IMR-90 (cell line): Measurements from ENCODE around the gene VWDE.

Source experiments
- BHLHE40 ChIP-seq: fragments of 150-350 bp; IDR thresholded peaks from 2 replicates; pipeline ENCODE4 v1.6.1; 2016; ENCODE audit warnings: mild to moderate bottlenecking, low read depth, low read length
- CEBPB ChIP-seq: IDR thresholded peaks from 2 replicates; pipeline ENCODE4 v1.6.1; 2012; ENCODE audit warnings: low read depth, low read length, improper control_type of control experiment
- CTCF ChIP-seq: conservative IDR thresholded peaks from 2 replicates; pipeline ENCODE4 v1.5.1; 2012; ENCODE audit warnings: mild to moderate bottlenecking, low read depth, low read length, improper control_type of control experiment
- ELK1 ChIP-seq: fragments of 150-350 bp; IDR thresholded peaks from 2 replicates; pipeline ENCODE4 v1.6.1; 2016; ENCODE audit warnings: low read depth, mild to moderate bottlenecking, low read length, moderate library complexity, borderline replicate concordance
- FOS ChIP-seq: fragments of 150-350 bp; IDR thresholded peaks from 2 replicates; pipeline ENCODE4 v1.6.1; 2016; ENCODE audit warnings: low read depth, low read length
- MAZ ChIP-seq: IDR thresholded peaks from 2 replicates; pipeline ENCODE4 v1.6.1; 2012; ENCODE audit warnings: low read depth, mild to moderate bottlenecking, low read length, improper control_type of control experiment, moderate library complexity, borderline replicate concordance
- MXI1 ChIP-seq: IDR thresholded peaks from 2 replicates; pipeline ENCODE4 v1.6.1; 2012; ENCODE audit warnings: low read depth, mild to moderate bottlenecking, low read length, moderate library complexity, borderline replicate concordance
- POLR2A ChIP-seq: IDR thresholded peaks from 2 replicates; pipeline ENCODE4 v1.6.1; 2012; ENCODE audit warnings: mild to moderate bottlenecking, low read depth, low read length
- RAD21 ChIP-seq: IDR thresholded peaks from 2 replicates; pipeline ENCODE4 v1.6.1; 2012; ENCODE audit warnings: low read length, improper control_type of control experiment
- RCOR1 ChIP-seq: IDR thresholded peaks from 2 replicates; pipeline ENCODE4 v1.6.1; 2012; ENCODE audit warnings: mild to moderate bottlenecking, low read length, improper control_type of control experiment; ENCODE audit not compliant: insufficient replicate concordance
- USF2 ChIP-seq: fragments of 150-350 bp; IDR thresholded peaks from 2 replicates; pipeline ENCODE4 v1.6.1; 2017; ENCODE audit warnings: mild to moderate bottlenecking, antibody characterized with exemption, low read length, low read depth

- TF ChIP-seq CTCF (no peak), BHLHE40 (no peak), POLR2A (no peak), RAD21 (no peak), USF2 (no peak), MAZ (no peak), MXI1 (no peak), RCOR1 (no peak), ELK1 (no peak), FOS (no peak), CEBPB (no peak)
These were observed 80.8 kb downstream of the VWDE start for GRCh38 chr7:12322903-12323300.
